ENCODE measurements around the gene PTCSC3. TPM values are rescaled to one million over a fixed set of nuclear protein-coding genes. Genes with fewer than 3 reads are reported as not detected.

PTCSC3 gene
- total RNA-seq, 1 donor from 2014 or later, result not detected

GRCh38 chr14:36134038-36134437 is 42.5 kb downstream of the PTCSC3 start:
- Mint-ChIP-seq H3K27ac (ENCODE audit: unreplicated experiment) (no peak overlapping the region), H3K9me3 (ENCODE audit: unreplicated experiment) (no peaks in the 10 kb centered on the region), H3K36me3 (ENCODE audit: unreplicated experiment) (no peaks in the 10 kb centered on the region), H3K4me3 (ENCODE audit: unreplicated experiment) (no peak overlapping the region), H3K4me1 (ENCODE audit: low read depth, unreplicated experiment) (no peaks in the 10 kb centered on the region), H3K27me3 (ENCODE audit: unreplicated experiment) (no peaks in the 10 kb centered on the region)
- no peak for TF ChIP-seq CTCF (IDR thresholded peaks at IDR 0.05; ENCODE audit: partially characterized antibody, unreplicated experiment)
- DNase-seq, result no peak

- no peaks in the 10 kb centered on the region for H3K9me3 Mint-ChIP-seq (ENCODE audit: unreplicated experiment)
- DNase-seq, result no peak
- H3K27me3 Mint-ChIP-seq (ENCODE audit: unreplicated experiment), result no peaks in the 10 kb centered on the region
- H3K27ac Mint-ChIP-seq (ENCODE audit: unreplicated experiment), result no peak overlapping the region
- H3K4me1 Mint-ChIP-seq (ENCODE audit: low read depth, unreplicated experiment), result no peaks in the 10 kb centered on the region
- no peak for TF ChIP-seq CTCF (IDR thresholded peaks at IDR 0.05; ENCODE audit: partially characterized antibody, unreplicated experiment)
- H3K36me3 Mint-ChIP-seq (ENCODE audit: unreplicated experiment), result no peaks in the 10 kb centered on the region
- H3K4me3 Mint-ChIP-seq (ENCODE audit: unreplicated experiment), result no peak overlapping the region
Measured at GRCh38 chr14:36132826-36133225, 43.7 kb downstream of the PTCSC3 start.

- no peak overlapping the region for H3K4me3 Mint-ChIP-seq (ENCODE audit: unreplicated experiment)
- H3K27me3 Mint-ChIP-seq (ENCODE audit: unreplicated experiment), result no peaks in the 10 kb centered on the region
- H3K9me3 Mint-ChIP-seq (ENCODE audit: unreplicated experiment), result no peaks in the 10 kb centered on the region
Measured at GRCh38 chr14:36130186-36130585, 46.3 kb downstream of the PTCSC3 start.

GRCh38 chr14:36129181-36129580 is 47.3 kb downstream of the PTCSC3 start:
- no peak for TF ChIP-seq CTCF (IDR thresholded peaks at IDR 0.05; ENCODE audit: partially characterized antibody, unreplicated experiment)
- H3K4me3 Mint-ChIP-seq (ENCODE audit: unreplicated experiment), result no peak overlapping the region
- H3K4me1 Mint-ChIP-seq (ENCODE audit: low read depth, unreplicated experiment), result no peaks in the 10 kb centered on the region
- H3K9me3 Mint-ChIP-seq (ENCODE audit: unreplicated experiment), result no peaks in the 10 kb centered on the region
- no peaks in the 10 kb centered on the region for H3K27me3 Mint-ChIP-seq (ENCODE audit: unreplicated experiment)
- DNase-seq, result no peak
- H3K36me3 Mint-ChIP-seq (ENCODE audit: unreplicated experiment), result no peaks in the 10 kb centered on the region
- H3K27ac Mint-ChIP-seq (ENCODE audit: unreplicated experiment), result no peak overlapping the region

More at GRCh38 chr14:36130186-36130585, 46.3 kb downstream of the PTCSC3 start:
- Mint-ChIP-seq H3K27ac (ENCODE audit: unreplicated experiment) (no peak overlapping the region), H3K36me3 (ENCODE audit: unreplicated experiment) (no peaks in the 10 kb centered on the region), H3K4me1 (ENCODE audit: low read depth, unreplicated experiment) (no peaks in the 10 kb centered on the region)
- TF ChIP-seq CTCF (IDR thresholded peaks at IDR 0.05; ENCODE audit: partially characterized antibody, unreplicated experiment), result no peak
- DNase-seq, result no peak

GRCh38 chr14:36113341-36113740 is 63.2 kb downstream of the PTCSC3 start:
- Mint-ChIP-seq H3K4me1 (ENCODE audit: low read depth, unreplicated experiment) (no peaks in the 10 kb centered on the region), H3K36me3 (ENCODE audit: unreplicated experiment) (no peaks in the 10 kb centered on the region)

More at GRCh38 chr14:36113341-36113740, 63.2 kb downstream of the PTCSC3 start:
- TF ChIP-seq CTCF (IDR thresholded peaks at IDR 0.05; ENCODE audit: partially characterized antibody, unreplicated experiment), result no peak
- no peak for DNase-seq
- no peaks in the 10 kb centered on the region for H3K9me3 Mint-ChIP-seq (ENCODE audit: unreplicated experiment)
- H3K27ac Mint-ChIP-seq (ENCODE audit: unreplicated experiment), result no peak overlapping the region
- no peak overlapping the region for H3K4me3 Mint-ChIP-seq (ENCODE audit: unreplicated experiment)
- H3K27me3 Mint-ChIP-seq (ENCODE audit: unreplicated experiment), result no peaks in the 10 kb centered on the region

Data from glutamatergic neuron (in vitro differentiated cells).